Neural progenitor cell (in vitro differentiated cells): ENCODE data around the gene HABP2.

Experiments used
- EZH2 ChIP-seq: fragments of 200-600 bp; sonication (generic); IDR thresholded peaks from 2 replicates; pipeline ENCODE4 v1.6.1; 2017; ENCODE audit warnings: antibody characterized with exemption, mild to moderate bottlenecking, moderate library complexity
- EZH2phosphoT487 ChIP-seq: fragments of 200-600 bp; sonication (generic); IDR thresholded peaks from 2 replicates; pipeline ENCODE4 v1.6.1; 2017; ENCODE audit warnings: antibody characterized with exemption
- TF ChIP-seq, protein P1 (sequence below): fragments of 200-600 bp; sonication (generic); IDR thresholded peaks from 2 replicates; pipeline ENCODE4 v1.5.1; 2017; ENCODE audit warnings: antibody characterized with exemption, mild to moderate bottlenecking

DNA sequence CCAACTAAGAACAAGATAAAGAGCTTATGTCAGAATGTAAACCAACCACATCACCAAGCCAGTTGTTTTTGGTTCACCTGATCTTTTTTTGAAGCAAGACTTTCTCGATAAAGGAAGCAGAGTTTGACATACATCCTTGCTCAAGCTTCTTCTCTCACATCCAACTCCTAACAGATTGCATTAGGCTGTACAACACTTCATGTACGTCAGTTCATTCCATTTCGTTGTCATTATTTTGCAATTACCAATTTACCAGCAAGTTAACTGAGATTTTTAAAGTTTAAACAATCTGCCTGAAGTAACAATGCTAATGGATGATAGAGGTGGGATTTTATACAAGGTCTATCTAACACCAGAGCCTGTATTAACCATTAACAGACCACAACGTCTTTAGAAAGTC is 70.0 kb downstream of the HABP2 start:
- TF ChIP-seq, protein P1, sequence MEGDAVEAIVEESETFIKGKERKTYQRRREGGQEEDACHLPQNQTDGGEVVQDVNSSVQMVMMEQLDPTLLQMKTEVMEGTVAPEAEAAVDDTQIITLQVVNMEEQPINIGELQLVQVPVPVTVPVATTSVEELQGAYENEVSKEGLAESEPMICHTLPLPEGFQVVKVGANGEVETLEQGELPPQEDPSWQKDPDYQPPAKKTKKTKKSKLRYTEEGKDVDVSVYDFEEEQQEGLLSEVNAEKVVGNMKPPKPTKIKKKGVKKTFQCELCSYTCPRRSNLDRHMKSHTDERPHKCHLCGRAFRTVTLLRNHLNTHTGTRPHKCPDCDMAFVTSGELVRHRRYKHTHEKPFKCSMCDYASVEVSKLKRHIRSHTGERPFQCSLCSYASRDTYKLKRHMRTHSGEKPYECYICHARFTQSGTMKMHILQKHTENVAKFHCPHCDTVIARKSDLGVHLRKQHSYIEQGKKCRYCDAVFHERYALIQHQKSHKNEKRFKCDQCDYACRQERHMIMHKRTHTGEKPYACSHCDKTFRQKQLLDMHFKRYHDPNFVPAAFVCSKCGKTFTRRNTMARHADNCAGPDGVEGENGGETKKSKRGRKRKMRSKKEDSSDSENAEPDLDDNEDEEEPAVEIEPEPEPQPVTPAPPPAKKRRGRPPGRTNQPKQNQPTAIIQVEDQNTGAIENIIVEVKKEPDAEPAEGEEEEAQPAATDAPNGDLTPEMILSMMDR: no peak
- TF ChIP-seq EZH2phosphoT487 (no peak), EZH2 (no peak)
